H9 (cell line): Measurements from ENCODE around the gene MANF. TPM values are rescaled to one million over a fixed set of nuclear protein-coding genes. Genes with fewer than 3 reads are reported as not detected.
A peak's percentile ranks its signal among the peaks of the same experiment; 100 is the strongest.

Experiments
- DNase-seq: peaks from one replicate; pipeline ENCODE4 v3.0.0-alpha.2; 2017
- H2AFZ ChIP-seq: one replicate; pipeline ENCODE4 v1.6.1; 2013; ENCODE audit warnings: mild to moderate bottlenecking, low read length, control low read depth, moderate library complexity
- H2AK5ac ChIP-seq: 2 replicates; pipeline ENCODE4 v1.6.1; 2013; ENCODE audit warnings: low read length, control low read depth, mixed read lengths; ENCODE audit not compliant: insufficient read length
- H2BK120ac ChIP-seq: one replicate; pipeline ENCODE4 v1.6.1; 2013; ENCODE audit warnings: low read depth, mild to moderate bottlenecking, low read length, control low read depth, inconsistent platforms; ENCODE audit not compliant: poor library complexity, severe bottlenecking
- H2BK12ac ChIP-seq: 2 replicates; pipeline ENCODE4 v1.6.1; 2013; ENCODE audit warnings: low read length, control low read depth, mixed read lengths, low read depth; ENCODE audit not compliant: insufficient read length
- H2BK15ac ChIP-seq: 2 replicates; pipeline ENCODE4 v1.6.1; 2013; ENCODE audit warnings: low read depth, low read length, control low read depth
- H2BK20ac ChIP-seq: one replicate; pipeline ENCODE4 v1.6.1; 2013; ENCODE audit warnings: low read depth, mild to moderate bottlenecking, low read length, control low read depth, inconsistent platforms; ENCODE audit not compliant: poor library complexity, severe bottlenecking
- H2BK5ac ChIP-seq: 2 replicates; pipeline ENCODE4 v1.6.1; 2013; ENCODE audit warnings: low read length, control low read depth, mixed read lengths; ENCODE audit not compliant: insufficient read length
- H3K14ac ChIP-seq: 2 replicates; pipeline ENCODE4 v1.6.1; 2013; ENCODE audit warnings: low read length, control low read depth; ENCODE audit not compliant: insufficient read depth
- H3K18ac ChIP-seq: 2 replicates; pipeline ENCODE4 v1.6.1; 2013; ENCODE audit warnings: low read depth, mild to moderate bottlenecking, mixed read lengths, low read length, control low read depth; ENCODE audit not compliant: insufficient read length
- H3K23ac ChIP-seq: 2 replicates; pipeline ENCODE4 v1.6.1; 2013; ENCODE audit warnings: low read length, control low read depth, mixed read lengths, low read depth; ENCODE audit not compliant: insufficient read length
- H3K23me2 ChIP-seq: 2 replicates; pipeline ENCODE4 v1.6.1; 2013; ENCODE audit warnings: low read depth, mild to moderate bottlenecking, mixed read lengths, low read length, control low read depth; ENCODE audit not compliant: insufficient read length, poor library complexity, severe bottlenecking
- H3K27ac ChIP-seq: 2 replicates; pipeline ENCODE4 v1.5.1; 2013; ENCODE audit warnings: low read length, control low read depth, mixed read lengths, low read depth; ENCODE audit not compliant: insufficient read length
- H3K27me3 ChIP-seq: 2 replicates; pipeline ENCODE4 v1.6.1; 2013; ENCODE audit warnings: low read length, control low read depth, inconsistent platforms; ENCODE audit not compliant: insufficient read depth
- H3K4ac ChIP-seq: 2 replicates; pipeline ENCODE4 v1.6.1; 2013; ENCODE audit warnings: low read depth, mild to moderate bottlenecking, control low read depth, inconsistent platforms, low read length, moderate library complexity
- H3K4me1 ChIP-seq: 2 replicates; pipeline ENCODE4 v1.6.1; 2013; ENCODE audit warnings: low read length, control low read depth, inconsistent platforms; ENCODE audit not compliant: insufficient read depth
- H3K4me2 ChIP-seq: 2 replicates; pipeline ENCODE4 v1.6.1; 2013; ENCODE audit warnings: low read length, control low read depth, mixed read lengths; ENCODE audit not compliant: insufficient read length, insufficient read depth
- H3K56ac ChIP-seq: 2 replicates; pipeline ENCODE4 v1.6.1; 2013; ENCODE audit warnings: low read depth, mild to moderate bottlenecking, mixed read lengths, low read length, control low read depth; ENCODE audit not compliant: insufficient read length
- H3K79me1 ChIP-seq: 2 replicates; pipeline ENCODE4 v1.6.1; 2013; ENCODE audit warnings: low read depth, mild to moderate bottlenecking, moderate library complexity, low read length, control low read depth, inconsistent platforms; ENCODE audit not compliant: insufficient read depth, poor library complexity, severe bottlenecking
- H3K79me2 ChIP-seq: 2 replicates; pipeline ENCODE4 v1.6.1; 2013; ENCODE audit warnings: low read length, control low read depth, inconsistent platforms; ENCODE audit not compliant: insufficient read depth
- H3K9ac ChIP-seq: 2 replicates; pipeline ENCODE4 v1.6.1; 2013; ENCODE audit warnings: low read length, control low read depth, mixed read lengths; ENCODE audit not compliant: insufficient read length; ENCODE audit errors: extremely low read depth
- H3K9me3 ChIP-seq: one replicate; pipeline ENCODE4 v1.6.1; 2013; ENCODE audit warnings: low read depth, low read length, inconsistent platforms; ENCODE audit not compliant: control insufficient read depth
- H3T11ph ChIP-seq: one replicate; pipeline ENCODE4 v1.6.1; 2013; ENCODE audit warnings: mild to moderate bottlenecking, low read length, control low read depth, inconsistent platforms
- H4K20me1 ChIP-seq: one replicate; pipeline ENCODE4 v1.6.1; 2013; ENCODE audit not compliant: control insufficient read depth, insufficient read length, insufficient read depth
- H4K5ac ChIP-seq: 2 replicates; pipeline ENCODE4 v1.6.1; 2013; ENCODE audit warnings: low read depth, mild to moderate bottlenecking, mixed read lengths, low read length, control low read depth; ENCODE audit not compliant: insufficient read length
- H4K8ac ChIP-seq: replicated peaks from 2 replicates; pipeline ENCODE4 v1.6.1; 2013; ENCODE audit warnings: low read length, control low read depth, mixed read lengths, low read depth; ENCODE audit not compliant: insufficient read length
- H4K91ac ChIP-seq: 2 replicates; pipeline ENCODE4 v1.6.1; 2013; ENCODE audit warnings: low read depth, mild to moderate bottlenecking, moderate library complexity, mixed read lengths, low read length, control low read depth; ENCODE audit not compliant: insufficient read length
- H3K27ac Mint-ChIP-seq, 3 experiments: 2 replicates in 2 of 3; 3 replicates in 1 of 3; pipeline ENCODE4 v1.8.0; 2020 to 2021; ENCODE audit warnings: mixed read lengths in 3 of 3, mild to moderate bottlenecking in 1 of 3, moderate library complexity in 1 of 3
- H3K27me3 Mint-ChIP-seq: 2 replicates; pipeline ENCODE4 v1.8.0; 2021; ENCODE audit warnings: low read depth, mild to moderate bottlenecking, moderate library complexity, mixed read lengths
- H3K36me3 Mint-ChIP-seq, 3 experiments: 2 replicates in 2 of 3; 3 replicates in 1 of 3; pipeline ENCODE4 v1.8.0; 2020 to 2021; ENCODE audit warnings: low read depth in 3 of 3, mixed read lengths in 3 of 3; ENCODE audit not compliant: insufficient read depth in 1 of 3
- H3K4me1 Mint-ChIP-seq, 2 experiments: 2 replicates each; pipeline ENCODE4 v1.8.0; 2020; ENCODE audit warnings: mixed read lengths in 2 of 2
- H3K4me3 Mint-ChIP-seq, 2 experiments: 2 replicates in 1 of 2; 3 replicates in 1 of 2; pipeline ENCODE4 v1.8.0; 2020 to 2021; ENCODE audit warnings: mild to moderate bottlenecking in 2 of 2, mixed read lengths in 2 of 2, moderate library complexity in 1 of 2
- H3K9me3 Mint-ChIP-seq, 2 experiments: 2 replicates in 1 of 2; 3 replicates in 1 of 2; pipeline ENCODE4 v1.8.0; 2020; ENCODE audit warnings: mild to moderate bottlenecking in 2 of 2, mixed read lengths in 2 of 2, moderate library complexity in 1 of 2
- CTCF ChIP-seq: fragments of 200-600 bp; sonication (generic); conservative IDR thresholded peaks from 3 replicates; pipeline ENCODE4 v1.8.0; 2021; ENCODE audit warnings: antibody characterized with exemption, mild to moderate bottlenecking
- WGBS: extraction: QIAGEN DNeasy Blood & Tissue Kit; methylation state at CpG from one replicate; pipeline ENCODE4 v1.1.7; 2013; ENCODE audit warnings: missing lambda C conversion rate, low lambda C conversion rate, mixed read lengths; ENCODE audit not compliant: insufficient read length; ENCODE audit errors: extremely low coverage; 5-methylcytosine and 5-hydroxymethylcytosine counted together
- long read RNA-seq: library from polyadenylated mRNA; unstranded; transcript quantifications from one replicate; pipeline ENCODE4 v2.0.0, GENCODE V29; 2020
- total RNA-seq: library from RNA; stranded (reverse); gene quantifications from 2 replicates; pipeline ENCODE4 v1.2.1, GENCODE V29; 2021

MANF gene
- 145 and 148 TPM in 2 replicates for total RNA-seq
- long read RNA-seq, transcript MANF-204 (4 exons, 1,153 nt): major isoform, 17 of 18 reads
- long read RNA-seq, partial matches to known transcripts: 0 of 18 reads
- long read RNA-seq, other reads (novel, unspliced or antisense): 1 of 18 reads

GRCh38 chr3:51384726-51385473, at the start of gene MANF:
Gene MANF (plus strand): TSS chr3:51385291. CDS start chr3:51385343, 52 bp downstream.
- H2AFZ ChIP-seq: no peak within 1 kb of the TSS
- WGBS: no CpG with 5 or more reads among the region's 65 CpGs

More at GRCh38 chr3:51384726-51385473, at the start of gene MANF:
- Histone ChIP-seq H3K4ac (peak within 1 kb of the TSS; percentile 62; the same call in 1 of the 2 replicates), H3K23ac (no peak within 1 kb of the TSS), H3K23me2 (peaks cover 16% of the 10 kb centered on the region), H2BK120ac (no peak within 1 kb of the TSS), H2BK12ac (no peak within 1 kb of the TSS), H2AK5ac (no peak within 1 kb of the TSS), H3K9ac (peak within 1 kb of the TSS; percentile 97), H3K14ac (peak within 1 kb of the TSS; percentile 94), H4K8ac (no peak within 1 kb of the TSS), H3K18ac (peak within 1 kb of the TSS; percentile 76), H4K5ac (peak within 1 kb of the TSS; percentile 63), H2BK15ac (no peak within 1 kb of the TSS), H2BK20ac (no peak within 1 kb of the TSS), H3K56ac (peak within 1 kb of the TSS; percentile 7), H3K79me2 (peaks cover 11% of the 10 kb centered on the region), H3K4me1 (0 out of 2 replicates have a peak, but pooled peaks cover 6% of the 10 kb centered on the region), H3T11ph (no peak within 1 kb of the TSS), H3K4me2 (peak within 1 kb of the TSS; percentile 89), H3K27me3 (no peaks in the 10 kb centered on the region), H4K20me1 (no peaks in the 10 kb centered on the region), H4K91ac (peak within 1 kb of the TSS; percentile 71), H3K27ac (peak within 1 kb of the TSS; percentile 80), H3K9me3 (no peaks in the 10 kb centered on the region), H3K79me1 (peaks cover 3% of the 10 kb centered on the region), H2BK5ac (peak within 1 kb of the TSS; percentile 48)
- H3K27ac Mint-ChIP-seq: peak within 1 kb of the TSS; percentile 99 to 100 (median 99)
- peaks cover 30 to 46% (median 43%) of the 10 kb centered on the region in 3 experiments for H3K36me3 Mint-ChIP-seq
- H3K27me3 Mint-ChIP-seq: peaks cover 2% of the 10 kb centered on the region; the same call in 1 of the 2 replicates
- H3K4me3 Mint-ChIP-seq: peak within 1 kb of the TSS; percentile 95 to 98
- H3K4me1 Mint-ChIP-seq: peaks cover 34 to 44% of the 10 kb centered on the region in 2 experiments
- no peaks in the 10 kb centered on the region; a peak in 1 of 5 replicates for H3K9me3 Mint-ChIP-seq
- TF ChIP-seq CTCF: no peak
- peak; percentile 99 for DNase-seq
